KG1 (cell line): ENCODE measurements around the gene COPS7A.
A peak's percentile ranks its signal among the peaks of the same experiment; 100 is the strongest.
"Not testable (repeated sequence)": the region's sequence is repeated elsewhere in the genome, so short reads cannot be mapped to it uniquely, and the experiment has no call there.

Experiments used
- DNase-seq: peaks from one replicate; lab custom pipeline; 2025; lab: John Stamatoyannopoulos, UW

COPS7A gene

GRCh38 chr12:6701078-6701768 is 22.6 kb upstream of the COPS7A start:
- DNase-seq = no peak

- no peak for DNase-seq
Observed at GRCh38 chr12:6703631-6704030, 20.2 kb upstream of the COPS7A start.

- not testable (repeated sequence) for DNase-seq
Observed at GRCh38 chr12:6708351-6708750, 15.5 kb upstream of the COPS7A start.

GRCh38 chr12:6708960-6709394 is 14.9 kb upstream of the COPS7A start:
- DNase-seq = no peak

- DNase-seq = not testable (repeated sequence)
Observed at GRCh38 chr12:6716031-6716873, 7.6 kb upstream of the COPS7A start.

GRCh38 chr12:6716874-6717437 is 6.9 kb upstream of the COPS7A start:
- no peak for DNase-seq

- no peak for DNase-seq
Observed at GRCh38 chr12:6722863-6723262, 983 bp upstream of the COPS7A start.

- DNase-seq = no peak
Observed at GRCh38 chr12:6724409-6724797, 557 bp downstream of the COPS7A start.

- no peak for DNase-seq
Observed at GRCh38 chr12:6725350-6725749, 1.5 kb downstream of the COPS7A start.

GRCh38 chr12:6729186-6729585 is 5.3 kb downstream of the COPS7A start:
- DNase-seq = no peak

GRCh38 chr12:6730169-6730568 is 6.3 kb downstream of the COPS7A start:
- no peak for DNase-seq

- no peak for DNase-seq
Observed at GRCh38 chr12:6734506-6735387, 10.9 kb downstream of the COPS7A start.

- DNase-seq = no peak
Observed at GRCh38 chr12:6735448-6736191, 11.8 kb downstream of the COPS7A start.

GRCh38 chr12:6736754-6737153 is 12.9 kb downstream of the COPS7A start:
- no peak for DNase-seq

GRCh38 chr12:6742080-6742479 is 18.2 kb downstream of the COPS7A start:
- DNase-seq = not testable (repeated sequence)

- no peak for DNase-seq
Observed at GRCh38 chr12:6742834-6743233, 19.0 kb downstream of the COPS7A start.

GRCh38 chr12:6743300-6743699 is 19.5 kb downstream of the COPS7A start:
- DNase-seq = not testable (repeated sequence)

GRCh38 chr12:6745741-6746525 is 22.1 kb downstream of the COPS7A start:
- peak; percentile 41 for DNase-seq

- DNase-seq = no peak
Observed at GRCh38 chr12:6747216-6747615, 23.4 kb downstream of the COPS7A start.

GRCh38 chr12:6748761-6749160 is 24.9 kb downstream of the COPS7A start:
- DNase-seq = no peak
